HUDEP-2 (cell line): ENCODE results near the gene HJURP.

ENCODE experiments used
- DNase-seq, 76 experiments: peaks; one replicate each; lab custom pipeline; 2025; ENCODE audit not compliant: unreplicated experiment in 76 of 76; lab: John Stamatoyannopoulos, UW

Gene HJURP

DNA sequence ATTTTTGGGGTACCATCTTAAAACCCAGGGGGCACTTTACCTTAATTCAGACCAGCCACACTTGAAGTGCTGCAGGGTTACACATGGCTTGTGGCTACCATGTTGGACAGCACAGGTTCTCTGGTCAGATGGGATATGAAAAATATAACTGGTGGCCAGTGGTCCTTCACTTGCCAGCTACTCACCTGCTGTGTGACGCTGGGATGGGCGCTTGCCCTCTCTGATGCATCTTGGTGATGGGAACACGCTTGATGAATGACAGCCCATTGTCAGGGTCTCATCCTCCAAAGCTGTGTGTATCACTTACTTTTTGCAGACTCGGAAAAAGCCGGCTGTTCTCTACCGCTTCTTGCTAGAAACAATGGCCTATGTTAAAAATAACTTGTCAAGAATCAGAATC lies 22.5 kb downstream of the HJURP start:
- no peak for DNase-seq

DNA sequence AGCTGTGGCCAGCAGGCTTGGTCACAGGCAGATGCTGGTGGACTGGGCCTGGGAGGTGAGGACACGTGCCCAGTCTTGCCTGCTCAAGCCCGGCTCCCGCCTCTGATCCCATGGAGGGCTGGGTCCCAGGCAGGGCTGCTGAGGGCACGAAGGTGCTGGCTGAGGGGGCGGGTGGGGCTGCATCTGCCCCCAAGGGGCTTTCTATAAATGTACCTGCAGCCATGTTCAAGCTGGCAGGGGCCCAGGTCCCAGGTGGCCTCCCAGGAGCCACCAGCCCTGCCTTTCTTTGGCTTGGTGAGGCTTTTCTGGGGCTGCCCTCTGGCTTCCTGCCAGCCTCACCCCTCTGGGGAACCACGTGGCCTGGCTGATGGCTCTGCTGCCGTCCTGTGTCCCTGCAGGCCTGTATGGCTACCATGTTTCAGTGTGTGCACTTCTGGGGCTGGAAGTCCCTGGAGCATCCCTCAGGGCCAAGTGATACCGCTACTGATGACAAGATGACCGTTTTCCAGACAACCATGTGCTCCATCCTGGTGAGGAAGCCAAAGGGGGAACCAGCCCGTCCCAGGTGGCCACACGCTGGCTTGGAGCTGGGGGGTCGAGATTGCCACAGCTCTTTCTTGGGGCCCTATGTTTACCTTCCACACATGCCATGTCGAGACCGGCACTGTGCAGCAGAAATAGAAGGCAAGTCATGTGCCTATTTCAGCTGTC lies 23.2 kb downstream of the HJURP start:
- no peak for DNase-seq

DNA sequence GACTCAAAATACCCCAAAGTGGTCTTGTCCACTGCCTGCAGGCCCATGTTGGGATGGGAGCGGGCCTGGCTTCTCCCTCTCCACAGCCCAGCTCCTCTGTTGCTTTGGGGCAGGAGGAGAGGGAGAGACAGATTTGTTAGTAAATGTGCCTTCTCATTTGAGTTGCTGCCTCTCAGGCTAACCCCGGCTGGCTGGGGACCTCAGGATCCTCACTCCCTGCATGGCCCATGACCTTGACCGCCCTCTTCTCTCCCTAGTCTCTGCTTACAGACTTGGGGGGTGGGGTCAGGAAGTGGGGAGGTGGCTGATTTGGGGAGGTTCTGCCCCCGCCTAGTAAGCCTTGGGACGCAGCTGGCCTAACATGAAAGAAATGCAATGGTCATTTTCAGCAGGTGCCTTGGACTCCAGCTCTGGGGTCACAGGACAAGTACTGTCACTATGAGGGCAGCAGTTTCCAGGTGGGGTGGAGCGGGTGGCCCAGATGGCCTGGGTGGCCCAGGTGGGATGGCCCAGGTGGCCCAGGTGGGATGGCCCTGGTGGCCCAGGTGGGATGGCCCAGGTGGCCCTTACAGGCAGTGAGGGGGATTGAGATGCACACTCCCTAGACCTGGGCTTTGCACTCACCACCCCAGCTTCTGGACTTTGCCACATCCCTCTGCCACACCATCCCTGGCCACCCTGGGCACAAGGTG lies 24.1 kb downstream of the HJURP start:
- no peak for DNase-seq

DNA sequence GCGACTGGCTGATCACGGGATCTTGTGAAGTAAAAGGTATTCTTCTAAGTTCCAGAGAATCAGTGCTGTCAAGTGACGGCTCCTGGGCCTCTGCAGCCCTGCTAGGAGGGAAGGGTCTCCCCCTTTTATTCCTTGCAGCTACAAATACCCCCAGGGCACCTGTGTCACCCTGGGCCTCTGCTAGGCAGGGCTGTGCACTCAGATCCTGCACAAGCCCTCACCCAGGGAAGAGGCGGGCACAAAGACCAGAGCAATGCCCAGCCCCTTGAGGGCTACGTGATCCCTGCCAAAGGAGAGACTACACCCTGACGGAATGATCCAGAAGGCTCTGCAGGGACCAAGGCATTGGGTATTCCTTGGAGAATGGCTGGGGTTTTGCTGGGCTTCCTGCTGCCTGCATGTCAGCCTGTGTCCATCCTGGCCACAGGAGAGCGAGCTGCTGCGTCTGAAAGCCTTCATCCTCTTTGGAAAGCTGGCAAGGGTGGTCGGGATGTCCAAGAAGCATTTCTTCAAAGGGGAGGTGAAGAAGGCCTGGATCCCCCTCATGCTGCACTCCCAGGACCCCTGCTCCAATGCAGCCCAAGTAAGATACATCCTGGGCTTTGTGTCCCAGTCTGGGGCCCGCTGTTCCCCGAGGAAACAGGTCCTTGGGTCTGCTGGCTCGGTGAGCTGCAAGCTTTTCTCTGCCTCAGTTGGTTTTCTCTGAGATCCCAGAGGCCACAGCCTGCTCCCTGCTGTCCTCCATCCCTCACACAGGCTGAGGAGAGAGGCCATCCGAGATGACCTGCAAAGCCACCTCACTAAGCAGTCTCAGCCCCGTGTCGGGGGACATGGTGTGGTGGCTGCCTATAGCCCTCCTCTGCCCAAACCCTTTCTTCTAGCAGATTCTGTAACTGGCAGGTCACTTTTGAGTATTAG lies 24.9 kb downstream of the HJURP start:
- DNase-seq: no peak

DNA sequence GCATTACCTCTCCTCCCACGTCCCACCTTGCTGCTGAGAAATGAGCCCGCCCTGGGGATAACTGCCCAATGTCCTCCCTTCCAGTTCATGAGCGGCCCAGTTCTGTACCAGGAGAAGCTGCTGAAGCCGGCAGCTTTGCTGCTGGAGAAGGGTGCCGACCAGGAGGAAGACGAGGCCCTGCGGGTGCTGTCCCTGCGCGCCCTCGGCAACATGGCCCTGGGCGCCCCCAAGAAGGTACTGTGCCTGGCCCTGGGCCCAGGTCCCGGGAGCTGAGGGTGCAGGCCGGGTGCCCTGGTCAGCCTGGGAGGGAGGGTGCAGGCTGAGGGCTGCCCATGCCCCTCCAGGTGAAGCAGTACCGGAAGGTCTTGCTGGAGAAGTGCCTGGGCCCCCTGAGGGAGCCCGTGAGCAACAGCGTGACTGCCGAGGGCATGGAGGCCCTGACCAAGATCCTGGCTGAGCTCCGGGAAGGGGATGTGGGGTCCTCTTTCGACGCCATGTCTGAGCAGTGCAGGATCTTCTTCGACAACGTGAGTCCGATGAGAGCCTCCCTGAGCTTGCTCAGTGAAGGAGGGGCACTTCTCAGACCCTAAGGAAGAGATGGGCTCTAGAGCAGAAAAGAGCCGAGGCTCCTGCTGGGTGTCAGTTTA lies 25.7 kb downstream of the HJURP start:
- DNase-seq: no peak

DNA sequence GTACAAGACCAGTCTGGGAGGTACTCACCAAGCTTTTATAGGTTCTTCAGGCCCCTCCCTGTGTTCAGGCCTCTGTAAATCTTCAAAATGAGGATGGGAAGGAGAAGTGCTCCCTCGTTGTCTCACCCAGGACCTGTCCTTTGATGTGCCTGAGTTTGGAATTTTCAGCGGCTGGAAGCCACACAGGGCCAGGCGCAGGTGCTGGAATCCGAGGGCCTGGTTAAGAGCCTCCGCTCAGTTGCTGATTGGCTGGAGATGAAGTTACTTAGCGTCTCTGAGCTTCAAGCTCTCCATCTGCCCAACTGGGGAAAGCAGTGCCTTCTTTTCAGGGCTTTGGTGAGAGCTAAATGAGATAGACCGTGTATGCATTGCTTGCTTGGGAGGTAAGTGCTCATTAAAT lies 30.0 kb downstream of the HJURP start:
- no peak for DNase-seq

DNA sequence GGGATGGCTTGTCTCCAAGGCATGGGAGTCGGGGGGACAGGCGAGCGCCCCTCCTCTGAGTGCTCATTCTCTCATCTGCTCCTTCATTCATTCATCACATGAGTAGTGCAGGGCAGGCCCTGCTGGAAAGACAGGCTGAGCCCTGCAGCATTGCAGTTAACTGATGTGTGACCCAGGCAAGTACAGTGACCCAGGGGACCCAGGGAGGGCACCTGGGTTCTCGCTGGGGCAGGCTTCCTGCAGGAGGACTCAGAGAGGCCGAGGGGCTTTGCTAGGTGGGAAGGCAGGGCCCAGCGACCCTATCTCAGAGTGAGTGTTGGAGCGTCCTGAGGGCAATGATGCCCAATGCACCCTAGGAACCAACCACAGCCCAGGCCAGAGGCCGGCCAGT lies 30.6 kb downstream of the HJURP start:
- DNase-seq: no peak

DNA sequence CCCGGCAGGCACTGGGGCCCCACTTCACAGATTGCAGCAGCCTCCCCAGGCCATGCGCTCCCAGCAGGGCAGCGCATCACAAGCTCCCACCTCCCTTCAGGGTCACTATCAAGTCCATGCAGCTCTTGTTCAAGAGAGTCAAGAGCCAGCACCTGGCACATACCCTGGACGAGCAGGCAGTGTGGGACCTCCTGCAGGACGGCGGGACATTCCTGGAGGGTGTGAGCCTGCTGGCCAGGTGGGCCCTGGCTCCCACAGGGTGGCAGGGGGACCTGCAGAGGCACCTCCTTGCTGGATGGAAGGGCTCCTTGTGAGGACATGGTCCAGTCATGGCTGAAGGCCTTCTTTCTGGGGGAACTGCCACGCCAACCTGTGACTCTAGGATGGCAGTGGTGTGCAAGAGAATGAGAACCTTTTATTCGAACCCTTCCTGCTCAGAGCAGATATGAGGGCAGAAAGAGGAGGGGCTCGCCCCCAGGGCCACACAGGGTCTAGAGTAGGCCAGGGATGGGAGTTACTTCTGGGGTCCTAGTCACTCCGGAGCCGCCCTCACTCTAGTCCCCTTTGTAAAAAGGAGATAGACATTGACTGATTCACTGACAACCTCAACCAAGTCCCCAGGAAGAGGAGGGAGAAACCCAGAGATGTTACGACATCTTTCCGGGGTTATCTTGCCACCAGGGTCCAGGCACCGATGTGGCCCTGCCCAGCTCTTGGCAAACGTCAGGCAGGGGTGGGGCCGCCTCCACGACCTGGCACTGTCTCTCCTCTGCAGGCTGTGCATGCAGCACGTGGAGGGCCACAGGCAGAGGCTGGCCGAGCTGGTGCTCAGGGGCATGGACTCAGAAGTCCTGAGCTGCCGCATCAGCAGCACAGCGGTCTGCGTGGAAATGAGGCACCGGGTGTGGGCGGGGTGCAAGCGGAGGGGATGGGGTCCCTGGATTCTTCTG lies 31.3 kb downstream of the HJURP start:
- DNase-seq: peak in 70 of 76 experiments; percentile 6 to 86 (median 67)

DNA sequence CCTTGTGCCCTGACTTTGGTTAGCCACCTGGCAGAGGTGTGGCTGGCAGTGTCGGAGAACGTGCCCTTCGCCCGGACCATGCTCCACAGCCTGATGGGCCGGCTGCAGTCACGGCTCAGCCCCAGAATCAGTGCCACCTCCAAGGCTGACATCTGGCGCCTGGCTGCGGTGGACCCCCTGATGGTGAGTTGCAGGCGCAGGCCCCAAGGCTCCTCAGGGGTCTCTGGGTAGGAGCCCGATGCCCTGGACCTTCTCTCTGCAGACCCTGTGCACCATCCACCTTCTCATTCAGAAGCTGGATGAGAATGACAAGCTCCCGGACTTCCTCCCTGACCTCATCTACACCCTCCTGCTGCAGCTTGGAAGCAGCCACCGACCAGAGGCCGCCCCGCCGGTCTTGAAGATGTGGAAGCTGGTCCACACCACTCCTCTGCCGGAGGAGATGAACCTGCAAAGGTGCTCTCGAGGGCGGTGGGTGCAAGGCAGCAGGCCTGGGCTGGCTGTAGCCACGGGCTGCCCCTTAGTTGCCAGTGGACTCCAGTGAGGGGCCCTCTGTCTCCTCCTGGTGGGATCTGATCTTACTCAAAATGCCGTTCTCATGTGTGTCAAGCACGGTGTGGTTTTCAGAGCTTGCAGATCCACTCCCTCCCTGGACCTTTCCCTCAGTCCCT lies 32.1 kb downstream of the HJURP start:
- no peak for DNase-seq

DNA sequence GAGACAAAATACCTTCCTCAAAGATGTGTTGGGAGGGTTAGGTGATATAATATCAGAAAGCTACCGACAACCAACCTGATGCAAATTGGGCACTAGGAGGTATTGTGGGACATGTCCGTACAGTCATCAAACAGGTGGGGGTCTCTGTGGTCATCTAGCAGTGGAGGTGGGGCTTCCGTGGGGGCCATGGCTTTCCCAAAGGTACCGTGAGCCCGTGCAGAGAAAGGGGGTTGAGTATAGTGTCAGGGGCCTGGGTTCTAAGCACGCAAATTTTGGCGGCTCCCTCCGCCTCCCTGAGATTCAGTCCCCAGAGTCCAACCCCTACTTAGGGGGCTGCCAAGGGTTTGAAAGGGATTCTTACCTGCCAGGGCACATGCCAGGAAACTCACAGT lies 32.6 kb downstream of the HJURP start:
- DNase-seq: no peak

DNA sequence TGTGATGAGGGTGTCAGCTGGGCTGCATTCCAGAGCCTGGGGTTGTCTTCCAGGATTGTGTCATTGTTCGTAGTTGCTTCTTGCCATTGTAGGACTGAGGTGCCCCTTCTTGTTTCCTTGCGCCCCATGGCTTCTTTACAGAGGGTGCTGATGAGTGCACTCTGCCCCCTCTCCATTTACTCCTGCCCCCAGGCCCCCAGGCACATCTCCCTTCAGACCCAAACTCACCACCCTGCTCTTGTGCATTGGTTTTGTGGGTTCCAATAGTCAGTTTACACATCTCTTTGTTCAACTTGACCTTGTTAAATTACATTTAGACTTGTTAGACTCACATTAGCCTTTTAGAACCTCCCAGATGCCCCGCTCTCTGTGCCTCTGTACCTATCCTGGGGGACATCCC lies 33.1 kb downstream of the HJURP start:
- DNase-seq: no peak

DNA sequence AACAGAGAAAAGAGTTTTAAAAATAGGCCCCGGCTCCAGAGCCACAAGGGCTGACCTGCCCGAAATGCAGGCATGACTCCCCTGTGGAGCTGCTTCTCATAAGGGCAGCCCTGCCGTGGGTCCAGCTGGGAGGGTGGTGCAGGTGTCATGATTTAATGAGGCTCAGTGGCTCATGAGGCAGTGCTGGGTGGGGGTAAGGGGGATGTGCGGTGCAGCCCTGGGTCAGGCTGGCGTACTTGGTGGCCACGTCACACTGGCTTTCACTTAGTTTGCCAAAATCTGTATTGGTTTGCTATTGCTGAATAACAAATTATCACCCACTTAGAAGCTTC lies 33.6 kb downstream of the HJURP start:
- DNase-seq: no peak

DNA sequence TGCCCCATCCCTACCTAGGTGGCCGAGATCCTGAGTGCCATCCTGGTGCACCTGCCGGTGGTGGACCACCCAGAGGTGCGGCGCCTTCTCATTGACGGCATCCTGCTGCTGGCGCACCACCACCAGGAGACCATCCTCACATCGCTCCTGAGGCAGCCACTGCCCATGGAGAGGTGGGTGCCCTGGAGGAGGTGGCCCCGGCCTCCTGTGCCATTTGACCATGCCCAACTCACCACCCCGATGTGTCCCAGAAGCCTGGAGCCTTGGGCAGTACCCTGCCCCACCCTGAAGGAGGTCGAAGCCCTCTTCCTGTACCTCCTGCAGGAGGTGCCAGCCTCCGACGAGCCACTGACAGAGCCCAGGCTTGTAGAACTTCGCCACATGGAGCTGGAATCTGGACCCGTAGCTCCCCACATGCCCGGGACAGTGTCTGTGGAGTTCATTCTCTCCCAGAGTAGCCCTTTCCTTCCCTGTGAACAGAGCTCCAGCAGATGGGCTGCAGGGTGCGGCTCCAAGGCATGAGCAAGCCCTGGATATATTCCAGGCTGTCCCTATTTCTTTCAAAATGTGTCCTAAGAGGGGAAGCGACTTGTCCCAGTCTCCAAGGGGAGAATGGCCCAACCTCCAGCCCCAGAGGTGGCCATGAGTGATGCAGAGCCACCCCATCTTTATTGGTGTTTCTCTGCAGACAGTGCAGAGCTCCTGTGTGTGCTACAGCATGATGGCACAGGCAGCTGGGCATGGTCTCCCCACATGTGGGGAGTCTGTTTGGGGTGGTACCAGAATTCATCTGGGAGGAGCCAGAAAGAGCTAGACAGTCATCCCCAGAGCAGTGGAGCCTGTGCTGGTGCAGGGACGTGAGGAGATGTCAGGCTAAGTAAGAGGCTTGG lies 34.2 kb downstream of the HJURP start:
- no peak for DNase-seq

DNA sequence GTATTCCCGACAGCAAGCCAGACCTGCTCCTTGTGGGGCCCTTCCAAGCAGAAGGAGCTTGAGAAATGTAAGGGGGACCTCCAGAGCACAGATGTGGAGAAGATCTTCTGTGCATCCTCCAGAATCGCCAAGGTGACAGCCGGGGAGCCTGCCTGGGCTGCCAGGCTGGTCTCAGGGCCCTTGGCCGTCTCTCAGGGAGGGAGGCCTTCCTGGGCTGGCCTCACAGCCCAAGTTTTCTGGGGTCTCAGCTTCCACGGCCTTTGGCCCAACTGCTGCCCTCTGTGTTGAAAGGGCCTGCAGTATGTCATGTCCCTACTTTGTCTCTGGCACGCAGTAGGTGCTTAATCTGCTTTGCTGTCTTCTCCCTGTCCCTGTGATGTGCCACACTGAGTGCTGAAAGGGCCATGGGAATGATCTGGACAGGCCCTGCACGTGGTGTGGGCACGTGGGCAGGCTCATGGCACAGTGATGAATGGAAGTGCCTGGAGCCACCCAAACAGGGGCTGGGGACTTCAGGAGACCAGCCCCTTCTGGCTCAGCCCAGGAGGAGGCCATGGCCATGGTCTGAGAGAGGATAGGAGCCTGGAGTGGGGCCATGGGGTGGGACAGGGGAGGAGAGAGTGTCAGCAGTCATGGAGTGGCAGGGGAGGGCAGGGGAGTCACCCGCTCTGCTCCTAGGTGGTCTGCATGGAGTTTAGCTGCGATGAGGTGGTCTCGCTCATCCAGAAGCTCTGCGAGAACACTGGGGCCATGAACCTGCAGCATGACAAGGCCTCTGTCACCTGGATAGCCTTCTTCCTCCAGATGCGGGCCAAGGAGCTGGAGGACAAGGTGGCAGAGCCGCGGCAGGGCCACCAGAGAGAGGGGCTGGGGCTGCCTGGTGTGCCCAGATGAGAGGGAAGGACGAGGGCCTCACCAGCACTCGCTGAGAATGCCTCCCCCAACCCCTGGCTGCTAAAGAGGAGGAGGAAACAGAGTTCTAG lies 35.4 kb downstream of the HJURP start:
- DNase-seq: no peak

DNA sequence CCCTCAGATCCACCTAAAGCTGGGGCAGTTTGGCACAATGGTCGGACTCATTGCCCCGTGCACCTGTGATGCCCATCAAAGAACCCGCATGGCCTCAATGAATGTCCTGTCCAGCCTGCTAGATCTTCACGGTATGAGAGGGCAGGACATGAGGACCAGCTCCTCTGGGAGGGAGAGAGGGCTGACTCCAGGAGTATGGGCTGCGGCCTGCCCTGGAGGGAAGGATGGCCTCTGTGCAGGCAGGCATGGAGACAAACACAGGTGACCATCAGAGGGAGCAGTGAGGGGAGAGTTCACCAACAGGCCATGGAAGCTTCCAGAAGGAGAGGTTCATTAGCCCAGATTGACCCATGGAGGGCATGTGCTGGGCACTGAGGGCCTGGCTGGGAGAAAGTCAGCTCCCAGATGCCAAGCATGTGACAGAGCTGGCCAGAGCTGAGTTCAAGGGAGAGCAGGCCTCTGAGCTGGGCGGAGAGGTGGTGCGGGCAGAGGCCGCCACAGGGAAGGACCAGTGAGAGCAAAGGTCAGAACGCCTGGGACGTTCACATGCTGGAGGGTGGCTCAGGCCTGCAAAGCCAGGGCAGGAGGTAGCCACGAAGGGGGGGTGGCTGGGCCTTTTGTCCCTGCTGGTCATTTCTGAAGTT lies 36.2 kb downstream of the HJURP start:
- no peak for DNase-seq

DNA sequence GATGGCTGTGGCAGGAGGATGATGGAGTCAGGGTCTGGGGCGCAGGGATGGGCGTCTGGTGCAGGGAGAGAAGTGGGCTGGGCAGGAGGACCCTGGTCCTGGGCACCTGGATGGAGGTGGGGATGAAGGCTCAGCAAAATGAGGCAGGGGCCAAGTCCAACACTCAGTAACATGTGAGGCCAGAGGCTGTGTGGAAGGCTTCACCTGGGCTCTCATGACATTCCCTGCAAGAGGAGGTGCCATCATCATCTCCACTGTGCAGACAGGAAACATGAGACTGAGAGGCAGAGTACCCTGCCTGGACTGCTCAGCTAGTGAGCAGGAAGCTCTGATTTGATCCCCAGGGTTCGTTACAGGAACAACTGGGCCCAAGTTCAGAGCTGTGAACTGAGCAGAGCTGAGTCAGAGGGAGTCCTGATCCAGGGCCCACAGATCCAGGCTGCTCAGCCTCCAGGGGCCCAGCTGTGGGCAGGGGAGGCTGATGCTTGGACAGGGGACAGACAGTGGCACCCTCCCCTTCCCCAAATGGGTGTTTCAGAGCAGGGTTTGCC lies 36.9 kb downstream of the HJURP start:
- DNase-seq: no peak

DNA sequence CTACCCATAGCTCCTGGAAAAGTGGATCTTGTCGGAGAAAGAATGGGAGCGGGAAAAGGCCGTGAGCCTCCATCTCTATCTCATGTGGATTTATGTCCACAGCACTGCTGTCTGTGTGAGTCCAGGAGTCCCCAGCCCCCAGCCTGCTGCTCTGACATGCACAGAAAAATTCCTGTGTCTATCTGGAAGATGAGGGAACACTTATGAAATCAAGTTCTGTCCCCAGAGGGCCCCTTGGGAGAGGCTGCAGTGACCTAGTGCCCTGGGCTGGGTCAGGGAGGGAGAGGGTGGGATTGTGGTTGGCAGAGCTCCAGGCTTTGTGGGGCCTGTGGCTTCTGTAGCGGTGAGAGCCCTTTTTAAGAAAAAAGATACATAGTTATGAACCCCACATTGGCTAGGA lies 37.6 kb downstream of the HJURP start:
- no peak for DNase-seq
